ENCODE measurements around the gene UGT2B17. TPM values are rescaled to one million over a fixed set of nuclear protein-coding genes. Genes with fewer than 3 reads are reported as not detected.

UGT2B17 gene
- total and polyA plus RNA-seq, 2 donors (not counting 3 experiments of a cell fraction or from before 2014, with no cell fraction given): not detected

DNA sequence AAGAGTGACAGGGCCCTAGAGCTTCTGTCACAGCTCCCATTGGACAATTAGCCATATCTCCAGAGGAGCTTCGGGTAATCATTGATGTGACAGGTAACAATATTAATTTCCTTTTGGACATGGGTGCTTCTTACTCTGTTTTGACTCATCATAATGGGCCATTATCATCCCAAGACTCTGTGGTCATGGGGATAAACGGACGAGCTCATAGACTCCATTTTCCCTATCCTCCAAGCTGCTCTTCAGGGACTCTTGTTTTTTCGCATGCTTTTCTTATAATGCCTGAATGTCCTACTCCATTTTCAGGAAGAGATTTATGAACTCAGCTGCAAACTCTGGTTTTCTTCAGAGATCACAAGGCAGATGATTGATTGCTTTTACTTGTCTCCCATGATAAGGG, 17.0 kb upstream of the UGT2B17 start:
- intact Hi-C loops (cut with micrococcal nuclease) (no loop called here), dilution Hi-C loops (cut with MboI; ENCODE audit: extremely low pct_ligation_motif_present, low sequenced_read_pairs) (no loop called here)
- Histone ChIP-seq H3K9me1 (replicated peaks; ENCODE audit: control insufficient read depth, extremely low read depth, insufficient read depth, low read length) (no peaks in the 10 kb centered on the region), H3K4me3 (replicated peaks in 1 of 3; ENCODE audit: insufficient read depth in 1 of 3, low read depth in 1 of 3, low read length in 3 of 3) (no peak overlapping the region), H3K4me2 (ENCODE audit: insufficient read depth, low read length) (no peak overlapping the region), H3K27ac (ENCODE audit: insufficient read depth, low read depth, low read length) (no peak overlapping the region), H3K4me1 (ENCODE audit: control insufficient read depth, extremely low read depth, insufficient read depth, low read length) (no peaks in the 10 kb centered on the region), H3K27me3 (ENCODE audit: control insufficient read depth in 2 of 2, insufficient read depth in 2 of 2, low read length in 2 of 2) (no peaks in the 10 kb centered on the region), H3K36me3 (ENCODE audit: control insufficient read depth in 2 of 2, extremely low read depth in 1 of 2, insufficient read depth in 2 of 2, low read length in 2 of 2) (no peaks in the 10 kb centered on the region), H3K79me2 (ENCODE audit: control insufficient read depth, insufficient read depth, low read length) (no peaks in the 10 kb centered on the region), H4K20me1 (replicated peaks; ENCODE audit: control insufficient read depth, extremely low read depth, insufficient read depth, low read length) (no peaks in the 10 kb centered on the region), H2AFZ (ENCODE audit: low read depth, low read length) (no peak overlapping the region), H3K9me3 (replicated peaks; ENCODE audit: control insufficient read depth, insufficient read depth, low read length) (no peaks in the 10 kb centered on the region), H3K9ac (replicated peaks; ENCODE audit: extremely low read depth, insufficient read depth, low read length) (no peak overlapping the region)
- no TSS peak for BruUV-seq (replicated peaks)
- FAIRE-seq (no peak), DNase-seq (ENCODE audit: low read depth, low spot score) (no peak)
- POLR2A ChIA-PET: no interaction called here
- TF ChIP-seq, protein P1, sequence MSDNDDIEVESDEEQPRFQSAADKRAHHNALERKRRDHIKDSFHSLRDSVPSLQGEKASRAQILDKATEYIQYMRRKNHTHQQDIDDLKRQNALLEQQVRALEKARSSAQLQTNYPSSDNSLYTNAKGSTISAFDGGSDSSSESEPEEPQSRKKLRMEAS (IDR thresholded peaks at IDR 0.05; ENCODE audit: insufficient read depth, insufficient read length): no peak
- no peak for TF ChIP-seq POLR2AphosphoS5 (IDR thresholded peaks at IDR 0.05; ENCODE audit: insufficient read depth, low read depth, low read length)
- TF ChIP-seq FOS (IDR thresholded peaks at IDR 0.05; ENCODE audit: borderline replicate concordance, insufficient read depth, low read length): no peak
- no peak for TF ChIP-seq MYC (IDR thresholded peaks at IDR 0.05; ENCODE audit: low read depth, low read length)
- no peak for TF ChIP-seq EZH2 (IDR thresholded peaks at IDR 0.05; ENCODE audit: borderline replicate concordance, low read depth, low read length, severe bottlenecking)
- TF ChIP-seq GATA2 (IDR thresholded peaks at IDR 0.05; ENCODE audit: insufficient read depth, insufficient read length, low read depth, low read length): no peak
- TF ChIP-seq, protein P2, sequence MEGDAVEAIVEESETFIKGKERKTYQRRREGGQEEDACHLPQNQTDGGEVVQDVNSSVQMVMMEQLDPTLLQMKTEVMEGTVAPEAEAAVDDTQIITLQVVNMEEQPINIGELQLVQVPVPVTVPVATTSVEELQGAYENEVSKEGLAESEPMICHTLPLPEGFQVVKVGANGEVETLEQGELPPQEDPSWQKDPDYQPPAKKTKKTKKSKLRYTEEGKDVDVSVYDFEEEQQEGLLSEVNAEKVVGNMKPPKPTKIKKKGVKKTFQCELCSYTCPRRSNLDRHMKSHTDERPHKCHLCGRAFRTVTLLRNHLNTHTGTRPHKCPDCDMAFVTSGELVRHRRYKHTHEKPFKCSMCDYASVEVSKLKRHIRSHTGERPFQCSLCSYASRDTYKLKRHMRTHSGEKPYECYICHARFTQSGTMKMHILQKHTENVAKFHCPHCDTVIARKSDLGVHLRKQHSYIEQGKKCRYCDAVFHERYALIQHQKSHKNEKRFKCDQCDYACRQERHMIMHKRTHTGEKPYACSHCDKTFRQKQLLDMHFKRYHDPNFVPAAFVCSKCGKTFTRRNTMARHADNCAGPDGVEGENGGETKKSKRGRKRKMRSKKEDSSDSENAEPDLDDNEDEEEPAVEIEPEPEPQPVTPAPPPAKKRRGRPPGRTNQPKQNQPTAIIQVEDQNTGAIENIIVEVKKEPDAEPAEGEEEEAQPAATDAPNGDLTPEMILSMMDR (IDR thresholded peaks at IDR 0.05; ENCODE audit: extremely low read depth in 1 of 2, insufficient read depth in 1 of 2, low read depth in 1 of 2, low read length in 2 of 2): no peak
- no peak for TF ChIP-seq JUN (IDR thresholded peaks at IDR 0.05; ENCODE audit: borderline replicate concordance, insufficient read depth, insufficient read length, low read depth)
- no peak for TF ChIP-seq POLR2A (IDR thresholded peaks at IDR 0.05; ENCODE audit: low read depth, low read length)
- CTCF ChIA-PET: no interaction called here

Measured in endothelial cell of umbilical vein (primary cell).